HG03025 (cell line): ENCODE results near the gene FBXL4.
"Not testable (repeated sequence)": the region's sequence is repeated elsewhere in the genome, so short reads cannot be mapped to it uniquely, and the experiment has no call there.

ENCODE experiments used
- ATAC-seq: cut with Tn5 transposase; IDR thresholded peaks from one replicate; pipeline ENCODE4 v1.9.1; 2021; ENCODE audit warnings: mild to moderate bottlenecking, moderate library complexity; ENCODE audit not compliant: unreplicated experiment, low FRiP score

Gene FBXL4

DNA sequence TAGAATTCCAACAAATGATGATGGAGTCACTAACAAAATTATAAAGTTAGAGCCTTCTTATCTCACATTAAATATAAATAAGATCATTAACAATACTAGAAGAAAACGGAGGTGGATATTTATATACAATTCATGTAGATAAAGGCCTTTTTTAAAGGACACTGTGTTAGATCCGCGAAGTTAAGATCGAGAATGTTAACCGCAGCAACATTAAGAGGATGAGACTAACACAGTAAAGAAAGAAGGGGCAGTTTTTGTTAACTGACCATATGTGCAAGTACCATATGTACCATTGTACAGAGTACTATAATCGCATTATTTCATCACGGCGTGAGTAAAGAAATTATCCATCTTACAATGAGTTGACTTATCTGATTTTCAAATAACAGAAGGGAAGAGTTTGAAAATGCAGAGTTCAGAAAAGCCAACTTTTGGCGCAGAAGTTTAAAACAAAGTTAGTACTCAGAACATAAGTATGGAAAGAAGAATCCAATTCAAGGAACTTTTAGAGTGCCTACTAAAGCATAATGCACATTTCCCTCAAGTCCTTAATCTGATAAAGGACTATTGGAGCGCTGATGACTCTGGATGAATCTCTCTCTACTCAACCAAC lies 1.4 kb downstream of the FBXL4 start:
- no peak for ATAC-seq

DNA sequence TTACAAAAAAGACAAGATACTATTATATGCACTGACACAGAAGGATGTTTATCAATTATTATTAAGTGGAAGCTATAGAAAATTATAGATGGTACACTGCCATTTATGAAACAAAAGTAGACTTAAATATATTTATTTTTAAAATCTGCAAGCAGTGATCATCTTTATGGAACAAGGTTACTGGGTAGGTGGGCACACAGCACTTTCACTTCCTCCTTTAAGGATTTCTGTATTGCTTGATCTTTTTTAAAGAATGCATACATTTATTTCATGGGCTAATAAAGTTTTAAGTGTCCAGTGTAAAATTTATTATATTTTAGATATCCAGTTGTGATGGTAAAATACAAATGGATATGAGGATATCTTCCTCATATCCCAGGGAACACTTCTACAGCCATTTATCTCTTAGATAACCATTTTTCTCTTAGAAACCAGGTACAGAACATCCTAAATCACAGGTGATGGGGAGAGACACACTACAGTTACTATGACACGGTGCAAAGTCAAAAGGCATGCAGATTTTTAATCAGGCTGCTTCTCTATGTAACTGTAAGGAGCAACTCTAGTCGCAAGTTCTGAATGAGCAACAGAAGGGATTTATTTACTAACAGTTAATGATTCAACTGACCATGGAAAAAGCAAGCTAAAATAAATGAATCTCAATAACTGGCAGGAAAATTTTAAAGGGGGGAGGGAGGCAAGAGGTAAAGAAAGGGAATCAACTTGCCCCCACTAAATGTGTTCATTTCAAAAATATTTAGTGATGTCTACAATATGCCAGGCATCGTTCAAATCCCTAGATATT lies 2.2 kb downstream of the FBXL4 start:
- ATAC-seq, result no peak

DNA sequence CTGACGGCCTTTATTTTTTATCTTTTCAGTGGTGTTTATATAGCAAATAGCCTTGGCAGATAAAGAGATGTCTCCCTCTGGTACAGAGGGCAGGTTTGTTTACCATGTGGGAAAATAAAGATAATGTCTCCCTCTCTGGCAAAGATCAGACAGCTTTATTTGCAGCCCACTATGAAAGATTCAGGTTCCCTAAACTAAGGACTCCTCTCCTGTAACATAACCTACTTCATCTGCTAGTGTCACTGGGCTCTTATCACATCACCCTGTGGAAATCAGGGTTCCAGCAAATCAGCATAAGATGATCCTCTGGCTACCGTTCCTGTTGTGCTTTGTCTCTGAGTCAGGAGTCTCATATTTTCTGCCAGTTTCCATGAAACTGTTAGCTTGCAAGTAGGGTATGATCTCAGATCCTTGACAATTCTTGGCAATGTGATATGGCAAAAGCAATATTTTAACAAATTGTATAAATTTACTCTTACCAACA lies 3.1 kb downstream of the FBXL4 start:
- ATAC-seq, result no peak

DNA sequence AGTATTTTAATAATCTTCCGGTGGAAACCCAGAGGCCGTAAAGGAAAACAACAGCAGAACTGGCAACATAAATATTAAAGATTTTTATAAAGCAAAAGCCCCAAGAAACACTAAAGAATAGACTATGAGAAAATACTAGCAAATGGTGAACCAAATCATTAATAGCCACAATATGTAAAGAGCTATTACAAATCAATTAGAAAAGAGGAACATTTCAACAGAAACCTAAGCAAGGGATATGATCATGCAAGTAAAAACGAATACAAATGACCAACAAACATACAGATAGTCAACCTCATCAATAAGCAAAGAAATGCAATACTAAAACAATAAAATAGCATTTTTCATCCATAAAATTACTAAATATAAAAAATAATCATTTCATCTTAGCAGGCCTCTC lies 3.6 kb downstream of the FBXL4 start:
- ATAC-seq, result no peak

DNA sequence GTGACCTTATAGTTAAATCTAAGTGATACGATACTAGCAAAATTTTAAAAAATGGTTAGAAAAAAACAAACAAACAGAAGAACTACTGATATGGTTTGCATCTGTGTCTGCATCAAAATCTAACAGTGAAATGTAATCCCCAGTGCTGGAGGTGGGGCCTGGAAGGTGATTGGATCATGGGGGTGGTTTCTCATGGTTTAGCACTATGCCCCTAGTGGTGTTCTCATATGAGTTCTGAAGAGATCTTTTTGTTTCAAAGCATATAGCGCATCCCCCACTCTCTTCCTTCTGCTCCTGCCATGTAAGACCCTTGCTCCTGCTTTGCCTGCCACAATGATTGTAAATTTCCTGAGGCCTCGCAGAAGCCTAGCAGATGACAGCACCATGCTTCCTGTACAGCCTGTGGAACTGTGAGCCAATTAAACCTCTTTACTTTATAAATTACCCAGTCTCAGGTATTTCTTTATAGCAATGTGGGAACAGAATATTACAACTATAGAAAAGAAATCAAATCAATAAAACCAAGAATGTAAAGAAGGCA lies 5.4 kb downstream of the FBXL4 start:
- no peak for ATAC-seq

DNA sequence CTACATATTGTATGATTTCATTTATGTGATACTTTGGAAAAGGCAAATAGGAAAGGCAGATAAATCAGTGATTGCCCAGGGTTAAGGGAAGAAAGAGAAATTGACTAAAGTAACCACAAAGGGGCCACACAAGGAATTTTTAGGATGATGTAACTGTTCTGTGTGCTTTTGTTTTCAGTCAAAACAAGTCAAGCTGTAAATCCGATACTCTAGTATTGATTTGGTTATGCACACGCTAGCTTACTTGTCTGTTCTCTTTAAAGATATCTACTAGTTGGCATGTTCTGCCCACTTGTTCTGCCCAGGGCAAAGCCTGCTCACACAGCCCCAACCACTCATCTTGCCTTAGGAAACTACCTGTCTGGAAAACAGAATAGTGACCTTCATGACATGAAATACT lies 6.4 kb downstream of the FBXL4 start:
- ATAC-seq, result no peak

DNA sequence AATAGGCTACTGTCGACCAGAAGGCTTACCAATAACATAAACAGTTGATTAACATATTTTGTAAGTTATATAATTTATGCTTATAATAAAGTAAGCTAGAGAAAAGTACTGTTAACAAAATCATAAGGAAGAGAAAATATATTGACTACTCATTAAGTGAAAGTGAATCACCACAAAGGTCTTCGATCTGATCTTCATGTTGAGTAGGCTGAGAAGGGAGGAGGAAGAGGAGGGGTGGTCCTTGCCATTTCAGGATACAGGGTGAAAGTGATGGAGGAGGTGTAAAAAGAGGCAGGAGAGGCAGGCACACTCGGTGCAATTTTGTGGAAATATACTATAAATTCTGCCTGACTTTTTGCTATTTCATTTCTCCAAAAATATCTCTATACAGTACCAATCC lies 10.4 kb downstream of the FBXL4 start:
- no peak for ATAC-seq

DNA sequence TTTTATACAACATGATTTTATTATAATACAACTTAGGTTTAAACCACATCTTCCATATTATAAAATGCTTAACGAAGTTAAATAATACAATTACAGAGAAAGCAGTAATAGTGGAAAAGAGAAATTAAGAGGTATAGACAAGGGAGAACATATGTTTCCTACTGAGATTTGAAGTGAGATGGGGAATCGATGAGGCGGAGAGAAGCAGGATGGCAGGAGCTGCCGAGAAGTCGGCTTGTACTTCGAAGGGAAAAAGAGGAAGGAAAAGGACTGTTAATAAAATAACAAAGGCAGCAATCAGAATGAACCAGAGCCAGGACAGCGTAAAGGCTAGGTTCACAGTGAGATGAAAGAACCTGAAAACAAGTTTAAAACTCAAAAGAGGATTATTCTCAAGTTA lies 15.4 kb downstream of the FBXL4 start:
- ATAC-seq, result no peak

DNA sequence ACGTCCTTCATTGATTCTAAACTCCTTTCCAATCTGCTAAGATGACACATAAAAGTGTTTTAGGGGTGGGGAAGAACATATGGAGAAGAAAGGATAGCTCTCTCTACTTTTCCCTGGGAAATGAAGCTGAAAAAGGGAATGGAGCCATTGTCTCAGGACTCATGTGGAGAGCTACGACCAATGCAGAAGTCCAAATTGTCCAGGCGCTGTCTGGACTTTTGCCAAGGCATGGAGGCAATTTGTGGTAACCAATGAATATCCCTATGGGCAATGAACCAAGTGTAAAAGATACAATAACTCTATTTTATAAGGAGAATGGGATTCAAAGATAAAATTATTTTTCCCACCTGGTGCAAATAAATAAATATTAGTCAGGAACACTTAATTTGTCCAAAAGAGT lies 16.1 kb downstream of the FBXL4 start:
- no peak for ATAC-seq

DNA sequence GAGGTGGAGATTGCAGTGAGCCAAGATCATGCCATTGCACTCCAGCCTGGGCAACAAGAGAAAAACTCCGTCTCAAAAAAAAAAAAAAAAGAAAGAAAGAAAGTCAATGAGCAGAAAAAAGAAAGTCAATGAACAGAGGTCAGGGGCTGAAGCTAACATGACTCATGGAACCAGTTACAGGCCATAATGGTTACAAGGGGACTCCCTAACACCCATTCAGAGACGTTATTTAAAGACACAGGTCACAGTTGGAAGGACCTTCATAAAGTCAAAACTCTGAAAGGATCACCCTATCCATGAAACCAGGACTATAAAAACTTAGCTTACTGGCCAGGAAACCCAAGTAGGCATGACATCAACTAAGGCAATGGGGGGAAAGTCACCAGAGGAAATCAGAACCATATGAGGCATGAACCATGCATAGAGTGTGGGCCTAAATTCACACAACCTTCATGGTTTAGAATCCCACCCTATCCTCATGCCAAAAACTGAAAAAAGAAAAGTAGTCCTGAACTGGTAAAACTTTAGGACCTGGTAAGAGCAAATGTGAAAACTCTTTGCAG lies 18.2 kb downstream of the FBXL4 start:
- ATAC-seq, result no peak

DNA sequence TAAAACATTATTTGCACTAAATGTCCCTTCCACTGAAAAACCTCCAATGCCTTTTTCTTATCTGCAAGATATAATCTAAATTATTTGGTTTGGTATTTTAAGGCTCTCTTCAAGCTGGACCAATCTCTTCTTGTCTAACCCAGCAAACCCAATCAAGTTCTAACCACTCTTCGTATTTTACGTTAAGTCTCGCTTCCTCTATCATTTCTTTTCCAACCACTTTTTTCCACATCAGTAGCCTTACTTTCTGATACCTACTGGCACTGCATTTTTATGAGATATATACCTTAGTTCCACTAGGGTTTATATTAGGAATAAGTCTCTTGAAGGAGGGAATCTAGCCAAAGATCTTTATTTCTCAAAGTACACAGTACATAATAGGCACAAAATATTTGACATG lies 19.1 kb downstream of the FBXL4 start:
- no peak for ATAC-seq

DNA sequence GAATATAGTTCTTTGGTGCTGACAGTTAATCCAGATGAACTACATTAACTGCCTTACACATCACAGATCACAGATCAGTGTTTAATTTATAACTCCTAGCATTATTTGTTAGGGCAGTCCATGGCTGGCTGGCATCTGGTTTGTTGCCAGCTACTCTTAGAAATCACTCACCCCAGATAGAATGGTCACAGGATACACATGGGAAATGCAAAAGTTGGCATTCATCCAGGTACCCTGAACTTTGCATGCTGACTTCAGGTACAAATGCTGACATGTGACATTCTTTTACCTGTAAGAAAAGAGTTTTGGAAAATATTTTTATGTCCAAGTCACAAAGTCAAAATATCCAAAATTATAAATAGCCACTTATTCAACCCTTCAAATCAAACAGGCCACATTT lies 20.2 kb downstream of the FBXL4 start:
- ATAC-seq, result no peak

DNA sequence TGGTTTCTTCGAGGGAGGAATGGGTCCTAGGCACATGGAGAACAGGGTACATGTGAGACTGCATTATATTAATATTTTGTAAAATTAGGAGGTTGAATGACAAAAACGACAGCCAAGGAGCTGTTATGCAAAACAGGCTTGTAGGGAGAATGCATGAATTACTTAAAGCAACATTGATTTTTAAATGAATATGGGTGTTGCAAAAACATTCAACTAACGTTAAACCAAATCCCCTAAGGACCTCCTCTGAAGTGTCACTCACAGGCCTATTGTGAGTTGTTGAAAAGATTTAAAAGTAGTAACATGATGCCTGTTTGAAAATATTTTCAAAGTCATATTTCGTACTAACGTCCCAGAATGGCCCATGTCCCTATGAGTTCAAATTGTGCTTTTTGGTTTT lies 21.9 kb downstream of the FBXL4 start:
- no peak for ATAC-seq

DNA sequence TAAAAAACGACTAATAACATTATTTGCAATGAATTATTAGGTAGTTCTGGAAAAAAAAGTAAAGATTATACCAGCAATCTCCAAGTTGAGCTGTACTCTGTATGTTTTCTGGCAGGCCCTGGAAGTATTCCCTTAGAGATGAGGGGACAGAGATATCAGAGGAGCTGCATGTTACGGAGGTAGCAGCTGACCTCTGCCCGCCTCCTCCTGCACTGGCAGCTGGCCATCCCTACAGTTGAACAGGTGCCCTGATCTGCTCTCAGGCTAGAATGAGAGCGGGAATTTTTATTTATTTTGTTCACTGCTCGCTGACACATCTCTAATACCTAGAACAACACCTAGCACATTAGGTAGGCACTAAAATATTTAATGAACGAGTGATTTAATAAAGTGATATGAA lies 23.1 kb downstream of the FBXL4 start:
- ATAC-seq, result no peak

DNA sequence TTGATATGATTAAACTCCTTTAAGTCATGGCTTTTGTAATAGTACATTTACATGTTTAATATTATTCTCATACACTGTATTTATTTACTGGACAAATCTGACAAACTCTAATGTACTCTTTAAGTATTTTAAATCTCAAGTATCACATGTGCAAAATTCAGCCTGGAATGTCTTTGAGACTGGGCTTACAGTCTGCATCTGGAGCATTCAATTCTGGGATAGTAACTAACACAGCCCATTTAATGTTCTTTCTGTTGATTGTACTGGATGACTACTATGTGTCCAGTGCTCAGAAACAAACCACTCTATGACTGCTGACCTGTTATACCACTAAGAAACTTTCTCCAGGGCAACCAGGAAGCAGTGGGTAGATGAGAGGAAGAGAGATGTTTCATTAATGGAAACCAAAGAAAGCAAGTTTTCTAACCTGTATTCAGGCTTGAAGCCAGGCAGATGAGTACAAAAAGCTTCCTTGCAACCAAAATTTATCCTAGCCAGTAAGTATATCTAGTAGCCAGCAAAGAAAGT lies 26.8 kb downstream of the FBXL4 start:
- peak; percentile 77 for ATAC-seq

DNA sequence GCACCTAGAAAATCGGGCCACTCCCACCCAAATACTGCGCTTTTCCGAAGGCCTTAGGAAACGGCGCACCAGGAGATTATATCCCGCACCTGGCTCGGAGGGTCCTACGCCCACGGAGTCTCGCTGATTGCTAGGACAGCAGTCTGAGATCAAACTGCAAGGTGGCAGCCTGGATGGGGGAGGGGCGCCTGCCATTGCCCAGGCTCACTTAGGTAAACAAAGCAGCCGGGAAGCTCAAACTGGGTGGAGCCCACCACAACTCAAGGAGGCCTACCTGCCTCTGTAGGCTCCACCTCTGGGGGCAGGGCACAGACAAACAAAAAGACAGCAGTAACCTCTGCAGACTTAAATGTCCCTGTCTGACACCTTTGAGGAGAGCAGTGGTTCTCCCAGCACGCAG lies 36.8 kb downstream of the FBXL4 start:
- ATAC-seq, result not testable (repeated sequence)

DNA sequence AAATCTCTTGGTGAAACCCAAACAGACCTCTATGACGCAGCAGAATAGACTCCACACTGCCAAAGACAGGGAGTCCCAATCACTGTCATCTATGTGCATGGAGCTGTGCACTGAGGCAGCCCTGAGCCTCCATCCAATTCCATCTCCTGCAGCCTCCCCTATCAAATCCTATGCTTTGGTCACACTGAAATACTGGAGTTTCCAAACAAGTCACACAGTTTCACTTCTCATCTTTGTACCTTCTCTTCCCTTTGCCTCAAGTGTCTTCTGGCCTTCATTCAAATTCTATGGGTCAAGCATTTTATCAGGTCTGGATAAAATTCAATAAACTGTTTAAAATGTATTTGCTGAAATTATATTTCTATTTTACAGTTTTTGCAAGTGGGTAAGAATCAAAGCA lies 38.5 kb downstream of the FBXL4 start:
- no peak for ATAC-seq

DNA sequence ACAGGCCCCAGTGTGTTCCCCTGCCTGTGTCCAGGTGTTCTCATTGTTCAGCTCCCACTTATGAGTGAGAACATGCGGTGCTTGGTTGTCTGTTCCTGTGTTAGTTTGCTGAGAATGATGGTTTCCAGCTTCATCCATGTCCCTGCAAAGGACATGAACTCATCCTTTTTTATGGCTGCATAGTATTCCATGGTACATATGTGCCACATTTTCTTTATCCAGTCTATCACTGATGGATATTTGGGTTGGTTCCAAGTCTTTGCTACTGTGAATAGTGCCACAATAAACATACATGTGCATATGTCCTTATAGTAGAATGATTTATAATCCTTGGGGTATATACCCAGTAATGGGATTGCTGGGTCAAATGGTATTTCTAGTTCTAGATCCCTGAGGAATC lies 41.4 kb downstream of the FBXL4 start:
- not testable (repeated sequence) for ATAC-seq

DNA sequence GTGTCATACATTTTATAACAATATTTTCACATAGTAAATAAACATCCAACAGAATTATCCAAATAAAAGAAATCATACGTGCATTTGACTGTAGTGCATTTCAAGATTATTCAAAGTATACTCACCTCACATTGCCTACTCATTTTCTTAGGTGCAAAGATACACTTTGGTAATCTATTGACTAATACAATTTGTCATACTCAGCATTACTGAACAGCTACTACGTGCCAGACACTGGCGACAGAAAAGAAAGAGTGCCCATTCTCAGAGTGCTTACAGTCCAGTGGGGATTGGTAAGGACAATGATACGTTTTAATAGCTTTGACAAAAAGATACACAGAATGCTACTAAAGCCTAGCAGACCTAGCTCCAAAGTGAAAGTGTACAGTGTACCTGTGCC lies 42.0 kb downstream of the FBXL4 start:
- no peak for ATAC-seq

DNA sequence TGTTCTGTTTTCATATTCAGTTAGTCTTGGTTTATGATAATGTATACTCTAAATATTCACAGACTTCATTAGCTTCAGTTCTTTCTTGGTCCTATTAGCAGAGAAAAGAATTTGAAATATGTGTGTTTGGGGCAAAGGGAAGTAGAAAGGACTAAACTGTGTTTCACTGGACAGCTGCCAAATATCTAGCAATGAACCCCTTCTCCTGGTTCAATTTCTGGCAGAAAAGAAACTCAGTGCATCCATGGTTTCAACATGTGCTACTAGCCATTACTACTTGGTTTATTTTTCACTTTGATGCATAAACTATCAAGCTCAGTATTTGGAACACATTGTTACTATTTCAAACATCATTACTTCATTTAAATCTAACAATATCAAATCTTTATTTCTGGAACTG lies 43.6 kb downstream of the FBXL4 start:
- no peak for ATAC-seq

DNA sequence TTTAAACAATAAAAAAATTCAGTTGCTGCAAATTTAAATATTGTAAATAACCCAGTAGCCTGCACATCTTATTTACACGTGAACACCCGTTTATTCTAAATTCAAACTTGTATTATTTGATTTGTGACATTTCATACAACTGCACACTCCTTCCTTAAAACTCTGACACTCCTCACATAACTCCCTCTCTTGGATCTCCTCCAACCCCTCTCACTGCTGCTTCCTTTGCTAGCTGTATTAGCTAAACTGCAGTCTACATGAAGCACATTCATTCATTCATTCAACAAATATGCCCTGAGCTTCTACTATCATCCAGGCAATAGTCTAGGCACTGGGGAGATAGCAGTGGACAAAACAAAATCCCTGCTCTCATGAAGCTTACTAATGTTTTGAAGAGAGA lies 47.0 kb downstream of the FBXL4 start:
- no peak for ATAC-seq
